Measurements from ENCODE around the gene ASF1B. TPM values are rescaled to one million over a fixed set of nuclear protein-coding genes. Genes with fewer than 3 reads are reported as not detected.

ASF1B gene
- total and polyA plus RNA-seq, 2 donors (not counting 1 experiment from before 2014, with no cell fraction given): 1.9 to 2.5 TPM

GRCh38 chr19:14073925-14074838 lies 62.2 kb downstream of the ASF1B start:
- ATAC-seq (ENCODE audit: low read depth): no peak
- CTCF ChIA-PET: interaction anchor here (0.7 to 6.8 kb wide), 21 partner anchors 8 to 406 kb away, joined by 3 to 92 read pairs (median 4); partner anchors contain the start of genes ASF1B, IL27RA and NANOS3
- intact Hi-C loops (cut with micrococcal nuclease): loop anchor here (1.0 to 5.0 kb wide), 5 partner anchors 7 to 122 kb away; partner anchors contain the start of genes ASF1B and DCAF15
- peak overlapping the region; percentile 91 for H2AFZ ChIP-seq (ENCODE audit: insufficient read depth, low read depth, low read length, poor library complexity, severe bottlenecking)
- peaks cover 31 to 35% of the 10 kb centered on the region in 2 donors for H3K4me1 ChIP-seq (ENCODE audit: control insufficient read depth in 2 of 2, insufficient read depth in 2 of 2, low read length in 2 of 2)
- H3K79me2 ChIP-seq (ENCODE audit: control insufficient read depth, insufficient read depth, low read length): no peaks in the 10 kb centered on the region
- H3K27me3 Mint-ChIP-seq: peaks cover 5% of the 10 kb centered on the region
- peak overlapping the region; percentile 34 for H3K27ac Mint-ChIP-seq
- no peaks in the 10 kb centered on the region for H3K9me3 Mint-ChIP-seq (ENCODE audit: insufficient read depth)
- H3K9ac ChIP-seq (ENCODE audit: low read length): peak overlapping the region; percentile 72
- peaks cover 26% of the 10 kb centered on the region for H3K4me1 Mint-ChIP-seq
- no peaks in the 10 kb centered on the region for H3K36me3 ChIP-seq (replicated peaks in 1 of 2; ENCODE audit: control extremely low read depth in 1 of 2, control insufficient read depth in 1 of 2, extremely low read depth in 1 of 2, insufficient read depth in 2 of 2, low read length in 1 of 2)
- WGBS (ENCODE audit: insufficient coverage): under 1% methylated on average over 39 of the region's 44 CpGs
- DNase-seq: peak; percentile 46
- peak overlapping the region; percentile 47 to 79 (median 59) for H3K4me3 ChIP-seq (ENCODE audit: control extremely low read depth in 1 of 5, extremely low read depth in 1 of 5, insufficient read depth in 1 of 5, low read depth in 2 of 5, low read length in 4 of 5)
- H3K9me3 ChIP-seq (ENCODE audit: control extremely low read depth in 1 of 3, control insufficient read depth in 2 of 3, insufficient read depth in 1 of 3, low read length in 2 of 3): peaks cover 0 to 3% (median 0%) of the 10 kb centered on the region in 3 donors
- POLR2A ChIA-PET: interaction anchor here (0.7 kb wide), 1 partner anchor 63 kb away, joined by 3 read pairs; the partner anchor contains the start of gene ASF1B
- TF ChIP-seq CTCF (IDR thresholded peaks at IDR 0.05) (no peak), EZH2 (IDR thresholded peaks at IDR 0.05; ENCODE audit: borderline replicate concordance, insufficient read depth, low read depth, low read length, poor library complexity, severe bottlenecking) (no peak)
- H3K4me3 Mint-ChIP-seq: peak overlapping the region; percentile 87
- peak overlapping the region; percentile 99 for H3K4me2 ChIP-seq (replicated peaks; ENCODE audit: low read depth, low read length, poor library complexity, severe bottlenecking)
- H3K27ac ChIP-seq (ENCODE audit: low read length in 2 of 2): no peak overlapping the region
- peaks cover 0 to 18% (median 5%) of the 10 kb centered on the region in 4 experiments for H3K27me3 ChIP-seq (replicated peaks in 1 of 4; ENCODE audit: control extremely low read depth in 1 of 4, control insufficient read depth in 3 of 4, insufficient read depth in 4 of 4, low read length in 3 of 4)
- H4K20me1 ChIP-seq (ENCODE audit: control insufficient read depth, insufficient read depth, low read length, poor library complexity, severe bottlenecking): no peaks in the 10 kb centered on the region
